GM23248 (cell line): ENCODE measurements around the gene SLCO1A2. TPM values are rescaled to one million over a fixed set of nuclear protein-coding genes. Genes with fewer than 3 reads are reported as not detected.
"Not testable (repeated sequence)": the region's sequence is repeated elsewhere in the genome, so short reads cannot be mapped to it uniquely, and the experiment has no call there.

ENCODE experiments used
- DNase-seq: peaks from one replicate; pipeline ENCODE4 v3.0.0-alpha.2; 2015
- H2AFZ ChIP-seq: fragments of 200-600 bp; sonication (generic); 2 replicates; pipeline ENCODE4 v1.6.1; 2016; ENCODE audit warnings: antibody characterized with exemption
- H3F3A ChIP-seq: fragments of 200-600 bp; sonication (generic); 2 replicates; pipeline ENCODE4 v1.6.1; 2016; ENCODE audit warnings: mild to moderate bottlenecking, antibody characterized with exemption, mixed run types; ENCODE audit not compliant: insufficient read depth
- H3K27ac ChIP-seq: fragments of 200-600 bp; sonication (generic); 2 replicates; pipeline ENCODE4 v1.5.1; 2016; ENCODE audit warnings: mild to moderate bottlenecking
- H3K27me3 ChIP-seq: fragments of 200-600 bp; sonication (generic); replicated peaks from 2 replicates; pipeline ENCODE4 v1.6.1; 2016; ENCODE audit warnings: mild to moderate bottlenecking; ENCODE audit not compliant: insufficient read depth
- H3K36me3 ChIP-seq: fragments of 200-600 bp; sonication (generic); 2 replicates; pipeline ENCODE4 v1.6.1; 2016; ENCODE audit warnings: low read depth, mild to moderate bottlenecking
- H3K4me1 ChIP-seq: fragments of 200-600 bp; sonication (generic); 2 replicates; pipeline ENCODE4 v1.6.1; 2016; ENCODE audit warnings: mild to moderate bottlenecking; ENCODE audit not compliant: insufficient read depth
- H3K4me2 ChIP-seq: fragments of 200-600 bp; sonication (generic); one replicate; pipeline ENCODE4 v1.6.1; 2016; ENCODE audit warnings: mild to moderate bottlenecking; ENCODE audit not compliant: unreplicated experiment
- H3K4me3 ChIP-seq: fragments of 200-600 bp; sonication (generic); 2 replicates; pipeline ENCODE4 v1.5.1; 2016; ENCODE audit warnings: mild to moderate bottlenecking
- H3K79me2 ChIP-seq: fragments of 200-600 bp; sonication (generic); 2 replicates; pipeline ENCODE4 v1.6.1; 2016; ENCODE audit warnings: mild to moderate bottlenecking; ENCODE audit not compliant: insufficient read depth
- H3K9ac ChIP-seq: fragments of 200-600 bp; sonication (generic); 2 replicates; pipeline ENCODE4 v1.6.1; 2016; ENCODE audit warnings: mild to moderate bottlenecking
- H3K9me2 ChIP-seq: fragments of 200-600 bp; sonication (generic); 2 replicates; pipeline ENCODE4 v1.6.1; 2016; ENCODE audit warnings: mixed run types, mild to moderate bottlenecking, moderate library complexity; ENCODE audit not compliant: insufficient read depth
- H3K9me3 ChIP-seq: fragments of 200-600 bp; sonication (generic); one replicate; pipeline ENCODE4 v1.6.1; 2017; ENCODE audit warnings: low read depth
- H4K20me1 ChIP-seq: fragments of 200-600 bp; sonication (generic); 2 replicates; pipeline ENCODE4 v1.6.0; 2016; ENCODE audit not compliant: insufficient read depth
- EZH2 ChIP-seq: fragments of 200-600 bp; sonication (generic); IDR thresholded peaks from 2 replicates; pipeline ENCODE4 v1.6.1; 2018; ENCODE audit warnings: antibody characterized with exemption, mild to moderate bottlenecking; ENCODE audit not compliant: insufficient read depth, poor library complexity, severe bottlenecking
- EZH2phosphoT487 ChIP-seq: fragments of 200-600 bp; sonication (generic); IDR thresholded peaks from 2 replicates; pipeline ENCODE4 v1.6.1; 2018; ENCODE audit warnings: antibody characterized with exemption, moderate library complexity, mild to moderate bottlenecking, low read depth; ENCODE audit not compliant: insufficient read depth
- WGBS, 2 experiments: methylation state at CpG; one replicate each; pipeline ENCODE4 v1.1.6; 2015 to 2017; ENCODE audit warnings: low lambda C conversion rate in 2 of 2, low coverage in 1 of 2; ENCODE audit errors: missing lambda C conversion rate in 2 of 2; 5-methylcytosine and 5-hydroxymethylcytosine counted together
- in situ Hi-C: fragments of 300-500 bp; cut with MboI; formaldehyde crosslinking; loops from 2 replicates; pipeline ENCODE4 v1.15.0; 2020
- polyA plus RNA-seq: library from polyadenylated mRNA; unstranded; fragments of >200 nt; fragmentation: Nextera tagmentation; extraction: Ambion mirVana; gene quantifications from 2 replicates; pipeline ENCODE4 v1.2.1, GENCODE V29; 2016
- total RNA-seq: library from RNA; depleted of rRNA; stranded (reverse); fragments of >200 nt; shearing (Covaris generic); gene quantifications from 2 replicates; pipeline ENCODE4 v1.2.3, GENCODE V29; 2014

The SLCO1A2 gene
- total and polyA plus RNA-seq, 2 experiments from 2014 or later, result not detected

DNA sequence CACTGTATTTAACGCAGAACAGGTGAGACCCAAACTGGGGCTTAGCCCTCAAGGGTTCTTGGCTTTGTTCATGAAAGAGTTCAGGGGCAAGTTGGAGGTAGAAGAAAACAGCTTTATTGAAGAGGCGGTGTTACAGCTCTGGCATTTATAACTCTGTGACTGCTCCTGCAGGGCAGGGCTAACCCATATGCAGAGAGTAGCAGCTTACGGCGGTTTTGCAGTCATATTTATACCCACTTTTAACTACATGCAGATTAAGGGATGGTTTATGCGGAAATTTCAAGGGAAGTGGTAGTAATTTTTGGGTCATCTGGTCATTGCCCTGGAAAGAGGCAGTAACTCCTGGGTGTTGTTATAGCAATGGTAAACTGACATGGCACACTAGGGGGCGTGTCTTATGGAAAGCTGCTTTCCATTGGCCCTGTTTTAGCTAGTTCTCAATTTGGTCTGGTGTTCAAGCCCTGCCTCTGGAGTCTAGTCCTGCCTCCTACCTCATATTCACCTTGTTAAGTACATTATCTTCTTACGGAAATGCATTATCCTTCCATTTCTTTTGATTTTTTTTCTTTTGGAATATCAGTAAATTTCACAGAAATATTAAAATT lies 36.2 kb upstream of the SLCO1A2 start:
- Histone ChIP-seq H3K9me3 (no peaks in the 10 kb centered on the region), H3K4me3 (no peak overlapping the region), H3K27ac (no peak overlapping the region), H4K20me1 (no peaks in the 10 kb centered on the region), H3K4me2 (no peak overlapping the region), H3K4me1 (no peaks in the 10 kb centered on the region), H3F3A (no peaks in the 10 kb centered on the region), H2AFZ (no peak overlapping the region), H3K27me3 (no peaks in the 10 kb centered on the region), H3K79me2 (no peaks in the 10 kb centered on the region), H3K9ac (no peak overlapping the region), H3K36me3 (no peaks in the 10 kb centered on the region), H3K9me2 (no peaks in the 10 kb centered on the region)
- WGBS, 2 experiments, result 32 to 39% methylated on average over 7 of the region's 7 CpGs
- no peak for TF ChIP-seq EZH2
- TF ChIP-seq EZH2phosphoT487, result no peak
- in situ Hi-C loops, result no loop called here
- DNase-seq, result no peak

DNA sequence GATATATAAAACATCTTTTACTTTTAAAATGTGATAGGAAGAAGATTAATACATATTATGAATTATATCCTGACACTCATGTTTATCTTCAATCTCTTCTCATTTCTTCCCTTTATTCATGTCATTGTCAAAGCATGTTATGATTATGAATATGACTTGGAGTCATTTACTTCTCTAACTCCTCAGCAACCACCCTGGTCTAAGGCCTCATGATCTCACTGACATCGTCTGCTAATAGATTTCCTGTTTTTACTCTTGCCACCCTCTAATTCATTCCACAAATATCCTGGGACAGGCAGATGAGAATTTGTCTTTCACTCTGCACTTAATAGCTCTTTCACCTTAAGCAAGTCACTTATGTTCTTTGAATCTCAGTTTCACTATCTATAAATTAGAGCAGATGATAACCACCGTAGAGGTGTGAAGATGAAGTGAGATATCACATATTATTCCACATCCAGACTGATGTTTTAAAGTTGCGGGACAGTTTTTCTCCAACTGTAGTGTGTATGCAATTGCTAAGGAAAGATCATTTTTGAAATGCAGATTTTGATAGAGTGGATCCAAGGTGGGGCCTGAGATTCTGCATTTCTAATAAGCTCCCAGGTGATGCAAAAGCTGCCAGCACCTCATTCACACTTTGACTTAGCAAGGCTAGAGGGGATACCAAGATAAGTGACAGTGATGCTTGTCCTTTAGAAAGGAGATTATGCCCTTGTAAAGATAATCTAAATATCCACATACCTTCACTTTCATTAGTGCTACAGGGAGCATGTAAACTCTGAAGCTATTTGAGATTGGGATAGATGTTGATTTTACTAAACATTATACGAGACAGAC lies 34.6 kb upstream of the SLCO1A2 start:
- in situ Hi-C loops, result no loop called here
- Histone ChIP-seq H3K9me2 (no peaks in the 10 kb centered on the region), H4K20me1 (no peaks in the 10 kb centered on the region), H3K4me3 (no peak overlapping the region), H3K27me3 (no peaks in the 10 kb centered on the region), H3F3A (no peaks in the 10 kb centered on the region), H3K36me3 (no peaks in the 10 kb centered on the region), H3K9ac (no peak overlapping the region), H3K27ac (no peak overlapping the region), H3K9me3 (no peaks in the 10 kb centered on the region), H3K4me1 (no peaks in the 10 kb centered on the region), H3K4me2 (no peak overlapping the region), H2AFZ (no peak overlapping the region), H3K79me2 (no peaks in the 10 kb centered on the region)
- 10 to 13% methylated on average over 4 of the region's 4 CpGs for WGBS, 2 experiments
- DNase-seq, result no peak
- no peak for TF ChIP-seq EZH2
- TF ChIP-seq EZH2phosphoT487, result no peak

- H3K9ac ChIP-seq, H3K4me2 ChIP-seq, H3K9me3 ChIP-seq, H3F3A ChIP-seq, H4K20me1 ChIP-seq, H3K27me3 ChIP-seq, H3K4me3 ChIP-seq, H3K4me1 ChIP-seq, in situ Hi-C loops, H3K27ac ChIP-seq, DNase-seq, H2AFZ ChIP-seq, H3K36me3 ChIP-seq, H3K9me2 ChIP-seq, H3K79me2 ChIP-seq: not testable (repeated sequence)
- 28 to 52% methylated on average over 10 of the region's 10 CpGs for WGBS, 2 experiments
These were observed 25.9 kb upstream of the SLCO1A2 start for GRCh38 chr12:21360632-21361031.

DNA sequence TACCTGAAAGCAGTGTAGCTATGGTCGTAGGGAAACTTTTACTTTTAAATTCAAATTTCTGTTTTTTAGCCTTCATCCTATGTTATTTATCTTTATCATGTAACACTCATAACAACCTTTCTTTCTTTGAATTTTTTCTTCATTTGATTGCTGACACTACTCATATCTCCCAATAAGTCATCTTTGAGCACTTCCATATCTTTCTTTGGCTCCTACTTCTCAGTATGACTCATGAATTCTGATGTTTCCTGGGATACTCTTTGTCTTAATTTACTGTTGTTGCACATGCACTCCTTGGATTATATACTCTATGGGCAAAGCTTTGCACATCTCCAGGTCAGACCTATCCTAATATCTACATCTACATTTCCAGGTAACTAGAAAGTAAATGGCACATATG lies 19.9 kb upstream of the SLCO1A2 start:
- H3K27me3 ChIP-seq, result no peaks in the 10 kb centered on the region
- no peak overlapping the region for H3K4me2 ChIP-seq
- TF ChIP-seq EZH2phosphoT487 (no peak), EZH2 (no peak)
- no peaks in the 10 kb centered on the region for H3F3A ChIP-seq
- no peaks in the 10 kb centered on the region for H3K4me1 ChIP-seq
- H3K4me3 ChIP-seq, result no peak overlapping the region
- no peak overlapping the region for H3K27ac ChIP-seq
- H4K20me1 ChIP-seq, result no peaks in the 10 kb centered on the region
- no peaks in the 10 kb centered on the region for H3K9me2 ChIP-seq
- no peaks in the 10 kb centered on the region for H3K9me3 ChIP-seq
- no peak overlapping the region for H2AFZ ChIP-seq
- in situ Hi-C loops, result no loop called here
- 20 to 30% methylated on average over 1 of the region's 1 CpG for WGBS, 2 experiments
- DNase-seq, result no peak
- H3K9ac ChIP-seq, result no peak overlapping the region
- no peaks in the 10 kb centered on the region for H3K36me3 ChIP-seq
- H3K79me2 ChIP-seq, result no peaks in the 10 kb centered on the region
